Limb (tissue), 2 donors: ENCODE measurements around the gene NKAIN2.
"Not testable (repeated sequence)": the region's sequence is repeated elsewhere in the genome, so short reads cannot be mapped to it uniquely, and the experiment has no call there.

Source experiments
- DNase-seq, 2 donors: peaks; one replicate each; pipeline ENCODE4 v3.0.0-alpha.2; 2016; ENCODE audit errors: extremely low spot score in 2 of 2

Gene NKAIN2

DNA sequence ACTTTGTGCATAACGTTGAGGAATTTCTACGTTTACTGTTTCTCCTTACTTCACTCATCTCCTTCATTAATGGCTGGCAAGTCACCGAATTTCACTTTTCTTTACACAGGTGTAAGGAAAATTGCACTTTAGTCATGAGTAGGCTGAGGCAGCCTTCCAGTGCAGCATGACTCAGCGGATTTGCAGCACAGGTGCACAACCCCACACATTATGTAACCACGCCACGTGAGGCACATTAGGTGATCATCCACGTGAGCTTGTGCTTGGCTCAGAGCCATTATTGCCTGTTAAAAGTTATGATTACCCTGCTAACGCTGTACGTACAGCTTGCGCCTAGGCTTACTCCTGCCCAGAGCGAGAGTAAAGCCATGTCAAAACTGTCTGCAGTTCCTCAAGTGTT is 158.8 kb downstream of the NKAIN2 start:
- no peak for DNase-seq

DNA sequence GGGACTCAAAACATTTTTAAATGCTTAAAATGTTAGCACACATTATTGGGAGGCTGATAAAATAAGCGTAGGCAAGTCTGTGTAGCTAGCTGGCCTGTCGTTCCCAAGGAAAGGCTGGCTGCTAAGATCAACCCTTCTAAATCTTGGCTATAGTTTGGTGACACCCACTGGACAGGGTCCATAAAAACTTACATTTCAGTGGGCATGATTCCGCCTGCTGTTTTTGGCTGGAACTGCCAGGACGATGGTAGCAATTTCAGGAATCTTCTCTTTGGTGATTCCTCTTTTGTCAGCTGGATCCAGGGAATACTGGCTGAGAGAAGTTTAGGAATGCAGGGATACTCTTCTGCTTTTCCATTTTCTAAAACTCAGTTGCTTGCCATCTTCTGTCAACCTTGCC is 162.2 kb downstream of the NKAIN2 start:
- DNase-seq, result no peak

DNA sequence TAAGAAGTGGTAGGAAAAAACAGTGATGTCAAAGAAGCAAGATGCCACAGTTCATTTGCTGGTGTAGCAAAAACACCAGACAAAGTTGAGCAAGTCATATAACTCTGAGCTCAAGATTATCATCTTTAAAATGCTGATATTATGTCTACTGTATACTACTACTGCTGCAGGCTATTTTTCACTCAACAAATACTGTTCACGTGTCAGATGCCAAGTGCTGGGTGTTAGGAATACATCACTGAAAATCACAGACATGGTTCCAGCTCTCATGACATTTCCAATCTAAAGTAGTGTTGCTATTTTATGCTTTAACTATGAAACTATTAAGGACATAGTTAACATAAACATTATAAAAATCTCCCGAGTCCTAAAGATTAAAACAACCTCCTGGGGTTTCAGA is 163.0 kb downstream of the NKAIN2 start:
- no peak for DNase-seq

DNA sequence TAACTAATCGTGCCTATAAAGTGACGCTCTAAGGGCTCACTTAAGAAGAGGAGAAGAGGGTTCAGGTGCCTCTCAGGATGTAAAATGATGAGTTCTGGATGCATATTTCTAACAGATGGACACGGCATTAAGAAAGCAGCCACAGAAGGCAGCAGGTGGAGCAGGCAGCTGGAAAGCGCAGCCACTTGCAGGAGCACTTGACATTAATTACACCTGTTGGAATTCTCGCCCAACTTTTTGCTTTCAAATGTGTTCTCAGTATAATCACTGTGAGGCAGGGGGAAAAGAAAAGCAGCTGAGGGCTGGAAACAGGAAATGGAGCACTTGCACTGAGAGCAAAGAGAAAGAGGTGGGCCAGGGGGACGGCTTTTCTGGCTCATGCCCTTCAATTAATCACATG is 164.2 kb downstream of the NKAIN2 start:
- DNase-seq, result no peak

DNA sequence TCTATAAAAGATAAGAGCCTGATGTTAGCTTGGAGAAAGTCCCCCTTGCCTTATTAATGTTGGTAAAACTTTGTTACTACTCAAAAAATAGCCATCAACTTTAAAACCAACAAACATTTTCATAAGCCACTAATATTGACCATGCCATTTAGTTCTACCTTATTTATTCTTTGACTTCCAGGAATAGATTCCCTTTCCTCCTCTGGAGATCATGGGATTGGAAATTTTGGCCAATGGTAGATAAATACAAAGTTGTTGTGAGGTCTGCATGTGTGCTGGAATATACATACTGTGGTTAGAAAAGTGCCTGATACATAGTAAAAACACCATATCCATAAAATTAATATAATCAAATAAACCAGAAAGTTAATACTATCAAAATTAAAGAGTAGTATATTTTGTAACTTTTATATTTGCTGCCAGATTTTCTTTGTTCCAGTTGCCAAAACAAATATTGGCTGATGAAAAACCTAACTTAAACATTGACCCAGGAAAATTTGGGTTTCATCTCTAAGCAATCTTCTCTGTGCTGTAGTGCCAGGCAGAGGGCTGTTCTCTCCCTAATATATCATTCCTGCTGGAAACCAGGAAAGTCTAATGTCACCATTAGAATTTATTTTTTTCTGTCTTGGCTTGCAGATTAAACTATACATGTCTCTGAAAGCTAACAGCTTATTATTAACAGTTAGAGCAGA is 169.1 kb downstream of the NKAIN2 start:
- DNase-seq, result no peak

DNA sequence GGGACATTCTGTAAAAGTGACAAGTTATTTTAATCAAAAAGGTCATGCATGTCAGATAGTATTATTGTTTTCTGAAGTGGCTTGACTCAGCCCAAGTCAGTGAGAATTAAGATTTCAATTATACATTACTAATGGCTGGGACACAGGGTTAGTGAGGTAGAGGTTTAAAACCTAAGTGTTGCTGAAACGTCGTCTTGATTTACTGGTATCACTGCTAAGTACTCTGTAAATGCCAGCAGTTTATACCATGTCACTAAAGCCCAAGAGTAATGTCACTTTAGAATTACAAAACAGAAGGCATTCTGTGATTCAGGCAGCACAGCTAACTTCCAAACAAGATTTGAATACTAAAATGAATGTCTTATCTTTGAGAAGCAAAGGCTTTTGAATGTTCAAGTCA is 176.6 kb downstream of the NKAIN2 start:
- DNase-seq, result no peak

DNA sequence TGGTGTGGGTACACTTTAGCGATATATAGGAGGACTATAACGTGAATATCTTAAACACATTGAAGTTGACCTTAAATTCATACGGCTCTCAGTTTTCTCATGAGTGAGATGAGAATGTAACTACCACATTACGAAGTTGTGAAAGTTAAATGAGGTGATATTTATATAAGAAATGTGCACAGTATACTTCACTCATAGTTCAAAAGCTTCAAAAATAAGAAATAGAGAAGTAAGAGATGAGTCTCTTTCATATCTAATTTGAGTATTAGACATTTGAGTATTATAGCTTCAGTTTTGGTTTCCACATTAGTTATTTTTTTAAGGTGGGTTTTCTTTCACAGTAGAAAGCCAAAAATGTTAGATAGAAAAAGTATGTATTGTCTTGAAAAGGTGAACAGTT is 183.3 kb downstream of the NKAIN2 start:
- DNase-seq, result no peak

DNA sequence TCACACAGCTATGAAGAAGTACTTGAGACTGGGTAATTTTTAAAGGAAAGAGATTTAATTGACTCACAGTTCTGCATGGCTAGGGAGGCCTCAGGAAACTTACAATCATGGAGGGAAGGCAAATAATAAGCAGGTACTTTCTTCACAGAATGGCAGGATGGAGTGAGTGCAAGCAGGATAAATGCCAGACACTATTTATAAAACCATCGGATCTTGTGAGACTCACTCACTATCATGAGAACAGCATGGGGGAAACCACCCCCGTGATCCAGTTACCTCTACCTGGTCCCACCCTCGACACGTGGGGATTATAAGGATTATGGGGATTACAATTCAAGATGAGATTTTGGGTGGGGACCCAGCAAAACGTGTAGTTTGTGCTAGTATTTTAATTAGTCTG is 186.3 kb downstream of the NKAIN2 start:
- DNase-seq, result not testable (repeated sequence)

DNA sequence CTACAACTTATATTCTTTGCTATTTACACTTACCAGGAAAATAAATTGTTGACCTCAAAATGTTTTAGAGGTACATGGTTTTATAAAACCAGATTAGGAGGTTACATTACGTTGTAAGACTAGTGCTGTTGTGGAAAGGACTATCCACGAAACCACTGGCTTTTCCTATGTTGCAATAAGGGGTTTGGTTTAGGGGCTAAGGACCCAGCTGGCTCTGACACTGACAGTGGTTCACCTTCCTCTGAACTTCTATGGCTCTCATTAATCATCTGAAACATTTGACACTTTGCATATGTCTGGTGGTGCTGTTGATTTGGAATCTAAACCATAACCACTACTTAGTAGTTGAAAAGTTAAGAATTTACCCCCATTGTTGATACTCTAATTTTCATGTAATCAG is 186.7 kb downstream of the NKAIN2 start:
- DNase-seq, result no peak

DNA sequence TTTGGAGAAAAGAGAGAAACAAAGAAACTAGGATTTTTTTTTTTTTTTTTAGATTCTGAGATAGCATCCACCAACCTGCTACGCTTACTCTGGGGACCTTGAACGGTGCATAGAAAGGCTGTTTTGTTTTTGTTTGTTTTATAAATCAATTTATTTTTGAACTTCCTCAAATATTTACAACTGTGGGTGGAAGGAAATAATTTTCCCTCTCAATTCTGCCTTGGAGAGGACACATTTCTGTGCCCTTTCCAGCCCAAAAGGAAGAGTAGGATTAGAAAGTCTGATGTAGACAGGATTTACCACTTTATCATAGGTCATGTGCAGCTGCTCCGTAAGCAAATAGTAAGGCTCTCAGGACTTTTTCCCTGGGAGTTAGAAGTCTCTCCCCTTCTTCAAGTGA is 190.5 kb downstream of the NKAIN2 start:
- DNase-seq, result no peak

DNA sequence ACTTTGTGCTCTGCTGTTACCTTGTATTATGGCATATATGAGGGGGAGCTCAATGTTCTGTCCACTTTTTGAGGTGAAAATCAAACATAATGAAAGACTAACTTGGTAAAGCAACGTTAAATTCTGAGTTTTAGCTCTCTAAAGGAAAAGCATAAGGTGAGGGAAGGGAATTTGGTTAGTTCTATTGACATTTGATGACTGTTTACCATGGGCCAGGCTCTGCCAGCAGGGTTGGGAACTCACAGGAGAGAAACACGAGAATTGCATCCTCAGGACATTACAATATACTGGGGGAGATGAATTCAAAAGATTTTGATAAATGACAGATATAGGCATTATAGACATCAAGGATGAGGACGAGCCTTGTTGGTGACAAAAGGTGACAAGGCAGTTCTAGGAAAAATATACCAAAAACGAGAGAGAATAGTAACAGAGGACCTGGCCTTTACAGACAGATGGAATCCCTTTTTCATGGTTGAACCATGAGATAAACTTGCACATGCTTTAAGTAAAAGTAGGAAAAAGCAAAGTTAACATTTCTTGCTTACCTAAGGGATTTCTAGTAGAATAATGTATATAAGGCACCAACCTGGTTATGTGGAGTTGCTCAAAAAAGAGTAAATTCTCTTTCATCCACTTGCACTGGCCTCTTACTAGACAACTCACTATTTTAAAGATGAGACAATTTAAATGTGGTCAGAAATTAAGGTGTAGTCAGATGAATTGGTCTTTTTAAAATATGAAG is 191.4 kb downstream of the NKAIN2 start:
- no peak for DNase-seq

DNA sequence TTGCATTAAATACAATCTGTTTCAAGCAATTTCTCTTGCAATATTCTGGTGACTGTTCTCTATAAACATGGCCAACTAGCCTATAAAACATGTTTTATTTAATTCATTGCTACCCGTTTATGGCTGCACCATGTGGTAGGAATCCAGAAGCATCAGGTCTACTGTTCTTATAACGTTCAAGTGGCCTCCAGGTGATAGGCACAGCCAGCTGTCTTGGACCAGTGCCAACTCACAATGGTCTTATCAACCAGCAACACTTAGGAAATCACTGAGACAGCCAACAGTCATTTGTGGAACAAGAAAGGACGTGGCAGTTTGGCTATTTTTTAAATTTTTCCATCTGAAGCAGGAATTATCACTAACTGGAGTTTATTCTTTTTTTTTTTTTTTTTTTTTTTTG is 193.6 kb downstream of the NKAIN2 start:
- no peak for DNase-seq

DNA sequence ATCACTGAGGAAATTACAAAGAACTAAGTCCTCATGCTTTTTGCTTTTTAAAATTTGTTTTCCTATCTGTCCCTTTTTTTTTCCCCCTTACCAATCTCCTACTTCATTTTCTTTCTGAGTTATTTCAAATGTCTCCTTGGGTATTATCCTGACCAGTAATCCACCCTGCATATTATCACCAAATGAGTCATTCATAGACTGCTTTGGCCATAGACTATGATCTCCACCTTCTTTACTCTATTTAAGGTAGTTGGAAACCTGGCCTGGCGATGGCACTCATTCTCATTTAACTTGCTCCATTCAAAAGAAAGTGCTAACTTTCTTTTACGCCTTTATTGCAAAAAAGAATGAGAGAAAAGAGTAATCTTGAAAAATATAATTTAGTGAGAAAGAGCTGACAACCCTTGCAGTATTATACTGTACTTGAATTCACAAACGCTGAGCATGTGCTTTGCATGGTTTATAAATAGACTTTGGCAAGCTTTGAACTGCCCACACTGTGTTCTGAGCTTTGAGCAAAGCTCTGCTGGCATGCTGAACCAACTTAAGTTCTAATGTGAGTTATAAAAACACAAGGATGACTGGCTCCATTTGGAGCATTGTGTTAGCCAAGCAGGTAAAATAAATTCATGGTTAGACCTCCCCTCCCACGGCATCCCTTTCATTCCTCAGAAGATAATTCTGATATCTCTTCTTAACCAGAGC is 198.9 kb downstream of the NKAIN2 start:
- peak in 1 of 2 donors; percentile 51 for DNase-seq

DNA sequence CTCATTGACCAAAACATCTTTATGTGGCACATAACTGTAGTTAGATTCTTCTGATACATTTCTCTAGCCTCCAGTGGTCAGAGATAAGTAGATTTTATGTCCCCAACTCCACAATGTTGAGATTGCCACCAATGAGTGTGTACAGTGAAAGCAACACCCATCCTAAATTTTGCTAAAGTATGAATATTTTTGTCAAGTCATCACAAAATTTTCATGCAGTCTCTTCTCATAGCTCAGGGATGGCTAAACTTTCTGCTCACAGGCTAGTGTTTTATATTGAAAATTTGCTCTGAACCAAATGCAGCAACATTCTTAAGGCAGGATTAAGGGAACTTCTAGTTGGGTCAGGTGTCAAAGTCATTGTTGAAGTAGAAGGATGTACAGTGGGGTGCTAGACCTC is 203.6 kb downstream of the NKAIN2 start:
- no peak for DNase-seq

DNA sequence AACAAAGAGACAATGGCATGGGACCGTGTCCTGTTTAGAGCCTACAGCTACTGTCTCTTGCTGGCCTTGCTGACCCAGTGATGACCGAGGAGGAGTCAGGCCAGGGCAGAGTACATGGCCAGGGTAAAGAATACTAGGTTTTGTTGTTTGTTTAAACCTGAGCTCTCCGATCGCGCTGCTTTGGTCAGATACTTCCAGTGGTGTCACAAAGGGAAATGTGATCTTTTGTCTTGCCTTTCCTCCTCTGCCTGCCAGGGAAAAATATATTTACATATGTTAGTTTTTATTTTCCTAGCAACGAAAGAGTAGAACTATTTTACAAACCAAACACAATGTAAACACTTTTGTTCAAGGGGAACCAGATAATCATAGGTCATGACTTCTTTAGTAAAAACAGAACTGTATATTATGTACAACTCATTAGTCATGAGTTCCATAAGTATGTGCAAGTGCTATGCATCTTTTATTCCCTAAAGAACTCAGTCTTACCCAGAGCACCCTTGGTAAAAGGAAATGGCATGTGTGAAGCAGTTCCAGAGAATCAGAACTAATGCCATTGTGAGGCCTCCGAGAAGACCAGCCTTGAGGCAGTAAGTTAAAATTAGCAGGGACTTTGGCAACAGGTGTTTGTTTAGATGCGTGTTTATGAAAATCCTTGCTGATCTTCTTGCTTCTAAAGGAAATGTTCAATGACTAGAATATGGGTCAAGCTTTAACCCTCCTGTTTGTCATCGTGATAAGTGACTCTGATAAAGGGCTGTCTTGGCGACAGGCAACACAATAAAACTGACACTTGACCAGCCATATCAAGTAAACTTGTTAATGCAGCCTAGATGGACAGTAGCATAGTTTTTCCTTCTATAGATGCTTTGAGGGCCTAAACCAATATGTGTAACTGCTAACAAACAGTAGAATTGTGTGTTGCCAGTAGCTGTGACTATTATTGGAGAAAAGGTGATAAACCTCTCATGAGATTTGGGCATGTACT is 204.6 kb downstream of the NKAIN2 start:
- no peak for DNase-seq

DNA sequence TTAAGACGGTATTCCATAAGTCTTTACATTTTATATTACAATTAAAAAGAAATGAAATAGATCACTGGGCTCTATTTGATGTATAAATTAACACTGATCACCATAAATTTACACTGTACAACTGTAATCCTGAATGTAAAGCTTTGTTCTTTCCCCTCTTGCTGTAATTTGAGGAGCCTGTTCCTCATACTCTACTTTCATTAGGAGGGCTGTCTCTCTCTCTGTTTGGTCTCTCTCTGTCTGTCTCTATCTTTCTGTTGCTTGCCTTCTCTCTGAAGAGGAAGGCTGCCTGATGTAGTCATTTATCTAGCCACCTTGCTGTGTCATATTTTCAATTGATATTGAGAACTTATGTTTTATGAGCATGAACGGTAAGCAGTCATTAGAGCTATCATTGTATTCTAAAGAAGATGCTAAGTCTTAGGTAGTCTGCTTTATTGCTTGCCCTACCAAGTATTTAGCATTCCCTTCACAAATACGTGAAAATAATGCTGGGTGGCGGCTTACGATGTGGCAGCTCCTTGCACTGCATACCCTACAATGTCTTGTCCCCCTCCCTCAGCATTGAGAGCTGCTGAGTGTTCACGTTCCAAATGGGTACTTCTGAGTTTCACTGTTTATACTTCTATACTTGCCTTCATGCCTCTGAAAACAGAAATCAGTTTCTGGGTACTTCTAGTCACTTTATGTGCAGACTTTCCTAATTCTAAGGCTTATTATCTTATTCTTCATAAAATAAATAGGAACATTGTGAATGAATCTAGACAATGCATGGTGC is 205.5 kb downstream of the NKAIN2 start:
- DNase-seq, result no peak

DNA sequence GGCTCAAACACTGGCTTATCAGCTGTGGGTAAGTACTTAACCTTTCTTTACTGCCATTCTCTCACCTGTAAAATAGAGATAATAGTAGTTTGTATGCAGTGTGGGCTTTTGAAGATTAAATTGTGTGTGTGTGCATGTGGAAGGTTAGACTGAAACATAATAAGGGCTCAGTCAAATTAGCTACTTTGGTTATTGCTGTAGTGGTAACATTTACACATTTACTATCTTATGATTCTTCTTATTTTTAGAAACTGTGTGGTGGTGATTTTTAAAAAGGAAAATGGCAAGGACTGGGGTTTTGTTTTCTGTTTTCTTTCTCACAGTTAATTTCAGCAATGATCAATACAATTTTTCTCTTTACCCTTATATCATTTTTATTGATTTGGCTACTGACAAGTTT is 206.9 kb downstream of the NKAIN2 start:
- no peak for DNase-seq

DNA sequence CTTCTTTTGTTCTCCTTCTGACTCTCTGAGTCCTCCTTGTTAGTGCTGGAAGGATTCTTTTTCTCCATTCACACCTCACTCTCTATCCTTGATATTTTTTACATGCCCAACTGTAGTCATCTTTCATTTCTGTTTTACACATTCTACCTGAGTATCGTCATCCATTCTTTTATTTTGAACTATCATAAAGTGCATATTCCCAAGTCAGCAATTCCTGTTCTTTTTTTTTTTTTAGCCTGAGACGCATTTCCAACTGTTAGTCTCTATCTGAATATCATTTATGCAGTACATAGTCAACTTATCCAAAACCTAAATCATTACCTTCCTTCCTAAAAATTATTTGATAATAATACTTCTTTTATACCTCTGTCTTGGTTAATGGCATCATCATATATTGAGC is 207.5 kb downstream of the NKAIN2 start:
- no peak for DNase-seq

DNA sequence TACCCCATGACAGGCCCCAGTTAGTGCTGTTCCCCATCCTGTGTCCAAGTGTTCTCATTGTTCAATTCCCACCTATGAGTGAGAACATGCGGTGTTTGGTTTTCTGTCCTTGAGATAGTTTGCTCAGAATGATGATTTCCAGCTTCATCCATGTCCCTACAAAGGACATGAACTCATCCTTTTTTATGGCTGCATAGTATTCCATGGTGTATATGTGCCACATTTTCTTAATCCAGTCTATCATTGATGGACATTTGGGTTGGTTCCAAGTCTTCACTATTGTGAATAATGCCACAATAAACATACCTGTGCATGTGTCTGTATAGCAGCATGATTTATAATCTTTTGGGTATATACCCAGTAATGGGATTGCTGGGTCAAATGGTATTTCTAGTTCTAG is 218.4 kb downstream of the NKAIN2 start:
- not testable (repeated sequence) for DNase-seq

DNA sequence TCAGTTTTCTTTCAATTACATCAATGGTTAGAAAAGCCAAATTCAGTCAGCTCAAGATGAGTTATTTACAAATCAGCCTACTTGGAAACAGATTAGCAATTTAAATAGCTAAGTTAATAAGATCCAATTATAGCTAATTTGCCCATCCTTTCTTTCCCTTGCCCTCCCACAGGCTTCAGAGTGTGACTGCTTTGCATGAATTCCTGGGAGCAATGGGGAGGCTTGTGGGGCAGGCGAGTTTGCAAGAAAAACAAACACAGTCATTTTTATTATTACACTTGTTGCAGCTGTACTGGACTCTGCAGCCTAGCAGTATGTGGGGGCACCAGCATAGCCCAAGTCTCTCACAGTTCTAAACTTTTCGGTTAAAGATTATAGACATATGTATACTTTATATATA is 219.0 kb downstream of the NKAIN2 start:
- DNase-seq, result no peak

DNA sequence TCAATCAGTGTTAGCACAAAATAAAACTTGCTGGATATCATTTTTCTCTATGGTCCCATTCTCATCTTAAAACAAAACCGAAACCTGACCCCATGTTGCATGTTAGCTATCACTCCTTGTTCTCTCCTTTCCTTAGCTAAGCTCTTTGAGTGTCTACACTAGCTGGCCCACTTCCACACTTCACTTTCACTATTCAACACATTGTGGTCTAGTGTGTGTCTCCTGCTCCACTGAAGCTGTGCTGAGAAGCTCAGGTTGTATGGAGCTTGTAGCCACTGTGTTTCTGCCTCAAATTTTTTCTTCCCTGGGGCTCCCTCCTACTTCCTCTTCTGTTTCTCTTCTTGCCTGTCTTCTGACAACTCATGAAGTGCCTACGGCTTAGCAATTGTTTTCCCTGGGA is 223.0 kb downstream of the NKAIN2 start:
- DNase-seq, result no peak
